ENCODE results near the gene RPS10.
"Not testable (repeated sequence)": the region's sequence is repeated elsewhere in the genome, so short reads cannot be mapped to it uniquely, and the experiment has no call there.

Gene RPS10

GRCh38 chr6:34451192-34451591 lies 25.3 kb upstream of the RPS10 start:
- no peak for FAIRE-seq
- no peak for DNase-seq (ENCODE audit: insufficient read length, low spot score)

- DNase-seq (ENCODE audit: insufficient read length, low spot score) (no peak), FAIRE-seq (no peak)
Observed at GRCh38 chr6:34447910-34448309, 22.0 kb upstream of the RPS10 start.

- no peak for FAIRE-seq
- DNase-seq (ENCODE audit: insufficient read length, low spot score), result no peak
Observed at GRCh38 chr6:34447386-34447785, 21.5 kb upstream of the RPS10 start.

GRCh38 chr6:34445313-34445860 lies 19.5 kb upstream of the RPS10 start:
- FAIRE-seq, result no peak
- DNase-seq (ENCODE audit: insufficient read length, low spot score), result no peak

GRCh38 chr6:34441526-34441925 lies 15.7 kb upstream of the RPS10 start:
- DNase-seq (ENCODE audit: insufficient read length, low spot score), result no peak
- no peak for FAIRE-seq

GRCh38 chr6:34439442-34439841 lies 13.6 kb upstream of the RPS10 start:
- no peak for FAIRE-seq
- no peak for DNase-seq (ENCODE audit: insufficient read length, low spot score)

GRCh38 chr6:34438705-34439104 lies 12.8 kb upstream of the RPS10 start:
- DNase-seq (ENCODE audit: insufficient read length, low spot score) (no peak), FAIRE-seq (no peak)

GRCh38 chr6:34437644-34437970 lies 11.7 kb upstream of the RPS10 start:
- no peak for FAIRE-seq
- DNase-seq (ENCODE audit: insufficient read length, low spot score), result no peak

GRCh38 chr6:34436803-34437643 lies 11.2 kb upstream of the RPS10 start:
- DNase-seq (ENCODE audit: insufficient read length, low spot score), result no peak
- no peak for FAIRE-seq

- DNase-seq (ENCODE audit: insufficient read length, low spot score), result no peak
- no peak for FAIRE-seq
Observed at GRCh38 chr6:34435916-34436315, 10.0 kb upstream of the RPS10 start.

GRCh38 chr6:34425132-34425497 lies 754 bp downstream of the RPS10 start:
- FAIRE-seq (no peak), DNase-seq (ENCODE audit: insufficient read length, low spot score) (no peak)

- DNase-seq (ENCODE audit: insufficient read length, low spot score), result no peak
- FAIRE-seq, result no peak
Observed at GRCh38 chr6:34424200-34425131, 1.4 kb downstream of the RPS10 start.

- no peak for DNase-seq (ENCODE audit: insufficient read length, low spot score)
- no peak for FAIRE-seq
Observed at GRCh38 chr6:34423254-34423653, 2.6 kb downstream of the RPS10 start.

- no peak for FAIRE-seq
Observed at GRCh38 chr6:34418367-34418766, 7.5 kb downstream of the RPS10 start.

GRCh38 chr6:34416877-34417371 lies 8.9 kb downstream of the RPS10 start:
- DNase-seq (ENCODE audit: insufficient read length, low spot score), result no peak
- no peak for FAIRE-seq

More at GRCh38 chr6:34418367-34418766, 7.5 kb downstream of the RPS10 start:
- no peak for DNase-seq (ENCODE audit: insufficient read length, low spot score)

GRCh38 chr6:34414999-34415858 lies 10.6 kb downstream of the RPS10 start:
- FAIRE-seq, result peak; percentile 28
- DNase-seq (ENCODE audit: insufficient read length, low spot score), result no peak

GRCh38 chr6:34412643-34413214 lies 13.1 kb downstream of the RPS10 start:
- FAIRE-seq, result no peak
- DNase-seq (ENCODE audit: insufficient read length, low spot score), result no peak

- FAIRE-seq (no peak), DNase-seq (ENCODE audit: insufficient read length, low spot score) (no peak)
Observed at GRCh38 chr6:34412016-34412415, 13.9 kb downstream of the RPS10 start.

GRCh38 chr6:34407915-34408314 lies 18.0 kb downstream of the RPS10 start:
- not testable (repeated sequence) for FAIRE-seq; DNase-seq (ENCODE audit: insufficient read length, low spot score)

GRCh38 chr6:34396518-34396917 lies 29.4 kb downstream of the RPS10 start:
- DNase-seq (ENCODE audit: insufficient read length, low spot score), result no peak
- FAIRE-seq, result no peak

All from GM19239 (cell line).